Vagina (tissue), 2 donors: ENCODE measurements around the gene CSNK1A1.

Source experiments
- POLR2A ChIP-seq, 2 donors: fragments of 450-650 bp; IDR thresholded peaks; one replicate each; pipeline ENCODE4 v1.6.1; 2017; ENCODE audit warnings: antibody characterized with exemption in 2 of 2, mild to moderate bottlenecking in 2 of 2, moderate library complexity in 2 of 2
- POLR2AphosphoS5 ChIP-seq, 2 donors: sonication (generic); formaldehyde crosslinking; IDR thresholded peaks; one replicate each; pipeline ENCODE4 v1.9.0; 2017; ENCODE audit warnings: antibody characterized with exemption in 2 of 2, mild to moderate bottlenecking in 2 of 2, low read depth in 1 of 2; ENCODE audit not compliant: insufficient read depth in 1 of 2
- TF ChIP-seq, protein P1 (sequence below), 3 experiments: fragments of 450-650 bp in 2 of 3; fragments of 200-600 bp in 1 of 3; sonication (generic) in 1 of 3; IDR thresholded peaks; one replicate each; pipeline ENCODE4 v1.5.1; 2017 to 2019; ENCODE audit warnings: antibody characterized with exemption in 3 of 3, mild to moderate bottlenecking in 2 of 3, moderate library complexity in 2 of 3

DNA sequence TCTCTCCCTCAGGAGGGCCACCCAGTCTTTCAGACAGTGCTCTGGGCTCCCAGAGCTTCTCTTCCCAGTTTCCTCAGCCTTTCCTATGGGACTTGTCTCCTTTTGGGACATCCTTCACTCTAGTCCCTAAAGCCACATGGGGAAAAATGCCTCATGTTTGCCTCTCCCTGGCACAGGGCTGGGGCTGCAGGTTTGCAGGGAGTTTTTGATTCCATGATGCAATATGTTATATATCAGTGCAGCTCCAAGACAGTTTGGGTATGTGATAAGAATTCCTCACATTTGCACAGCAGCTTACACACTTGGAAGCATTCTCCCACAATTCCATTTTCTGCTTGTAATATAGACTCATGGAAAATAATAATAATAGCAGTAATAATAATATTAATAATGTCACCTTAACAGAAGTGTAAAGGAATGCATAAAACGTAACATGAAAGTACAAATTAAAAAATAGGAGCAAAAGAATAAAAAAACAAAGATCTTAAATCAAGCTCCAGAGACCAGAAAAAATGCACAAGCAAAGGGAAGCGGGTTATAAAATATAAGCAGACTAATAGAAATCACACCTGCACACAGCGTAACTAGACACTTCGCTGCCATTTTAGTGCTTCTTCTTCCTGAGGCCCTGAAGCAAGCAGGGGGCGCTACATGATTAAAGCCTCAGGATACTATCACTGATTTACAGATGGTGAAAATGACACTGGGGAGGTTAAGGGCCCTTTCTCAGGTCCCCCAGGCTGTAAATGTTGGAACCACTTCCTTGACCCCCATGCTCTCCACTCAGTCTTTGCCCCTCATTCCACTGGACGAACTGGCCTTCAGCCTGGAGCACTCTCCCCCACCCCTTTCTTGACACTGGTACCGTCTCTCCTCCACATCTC lies 102.2 kb downstream of the CSNK1A1 start:
- TF ChIP-seq, protein P1, sequence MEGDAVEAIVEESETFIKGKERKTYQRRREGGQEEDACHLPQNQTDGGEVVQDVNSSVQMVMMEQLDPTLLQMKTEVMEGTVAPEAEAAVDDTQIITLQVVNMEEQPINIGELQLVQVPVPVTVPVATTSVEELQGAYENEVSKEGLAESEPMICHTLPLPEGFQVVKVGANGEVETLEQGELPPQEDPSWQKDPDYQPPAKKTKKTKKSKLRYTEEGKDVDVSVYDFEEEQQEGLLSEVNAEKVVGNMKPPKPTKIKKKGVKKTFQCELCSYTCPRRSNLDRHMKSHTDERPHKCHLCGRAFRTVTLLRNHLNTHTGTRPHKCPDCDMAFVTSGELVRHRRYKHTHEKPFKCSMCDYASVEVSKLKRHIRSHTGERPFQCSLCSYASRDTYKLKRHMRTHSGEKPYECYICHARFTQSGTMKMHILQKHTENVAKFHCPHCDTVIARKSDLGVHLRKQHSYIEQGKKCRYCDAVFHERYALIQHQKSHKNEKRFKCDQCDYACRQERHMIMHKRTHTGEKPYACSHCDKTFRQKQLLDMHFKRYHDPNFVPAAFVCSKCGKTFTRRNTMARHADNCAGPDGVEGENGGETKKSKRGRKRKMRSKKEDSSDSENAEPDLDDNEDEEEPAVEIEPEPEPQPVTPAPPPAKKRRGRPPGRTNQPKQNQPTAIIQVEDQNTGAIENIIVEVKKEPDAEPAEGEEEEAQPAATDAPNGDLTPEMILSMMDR (IDR thresholded peaks at IDR 0.05): no peak
- TF ChIP-seq POLR2AphosphoS5 (IDR thresholded peaks at IDR 0.05; ENCODE audit: insufficient read depth in 1 of 2, low read depth in 1 of 2): no peak
- TF ChIP-seq POLR2A (IDR thresholded peaks at IDR 0.05): no peak
